ENCODE measurements around the gene KIR3DL1.

DNA sequence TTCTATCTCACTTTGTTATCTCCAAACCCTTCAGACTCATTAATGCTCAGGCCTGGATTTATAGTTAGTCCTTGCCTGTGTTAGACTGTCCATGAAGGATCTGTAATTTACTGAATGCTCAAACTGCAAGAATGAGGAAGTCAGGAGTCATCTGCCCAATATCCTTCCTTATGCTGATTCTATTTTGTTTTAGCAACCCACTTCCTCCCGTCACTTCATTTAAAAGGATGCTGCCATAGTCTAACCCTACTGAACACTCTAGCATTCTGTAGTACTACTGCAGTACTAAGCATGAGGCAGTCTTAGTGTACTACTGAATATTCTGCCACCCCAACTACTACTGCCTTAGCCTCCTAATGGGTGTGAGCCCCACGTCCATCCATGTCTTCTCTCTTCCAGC lies 59.2 kb downstream of the KIR3DL1 start:
- TF ChIP-seq, protein P1, sequence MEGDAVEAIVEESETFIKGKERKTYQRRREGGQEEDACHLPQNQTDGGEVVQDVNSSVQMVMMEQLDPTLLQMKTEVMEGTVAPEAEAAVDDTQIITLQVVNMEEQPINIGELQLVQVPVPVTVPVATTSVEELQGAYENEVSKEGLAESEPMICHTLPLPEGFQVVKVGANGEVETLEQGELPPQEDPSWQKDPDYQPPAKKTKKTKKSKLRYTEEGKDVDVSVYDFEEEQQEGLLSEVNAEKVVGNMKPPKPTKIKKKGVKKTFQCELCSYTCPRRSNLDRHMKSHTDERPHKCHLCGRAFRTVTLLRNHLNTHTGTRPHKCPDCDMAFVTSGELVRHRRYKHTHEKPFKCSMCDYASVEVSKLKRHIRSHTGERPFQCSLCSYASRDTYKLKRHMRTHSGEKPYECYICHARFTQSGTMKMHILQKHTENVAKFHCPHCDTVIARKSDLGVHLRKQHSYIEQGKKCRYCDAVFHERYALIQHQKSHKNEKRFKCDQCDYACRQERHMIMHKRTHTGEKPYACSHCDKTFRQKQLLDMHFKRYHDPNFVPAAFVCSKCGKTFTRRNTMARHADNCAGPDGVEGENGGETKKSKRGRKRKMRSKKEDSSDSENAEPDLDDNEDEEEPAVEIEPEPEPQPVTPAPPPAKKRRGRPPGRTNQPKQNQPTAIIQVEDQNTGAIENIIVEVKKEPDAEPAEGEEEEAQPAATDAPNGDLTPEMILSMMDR (IDR thresholded peaks at IDR 0.05; ENCODE audit: poor library complexity) = no peak
- no peak for TF ChIP-seq EZH2 (IDR thresholded peaks at IDR 0.05; ENCODE audit: borderline replicate concordance)
